A549 treated with ZK216348 at 1 μM for 4 hours (cell line): ENCODE results near the gene DCAF12L2. TPM values are rescaled to one million over a fixed set of nuclear protein-coding genes. Genes with fewer than 3 reads are reported as not detected.

ENCODE experiments used
- total RNA-seq: library from RNA; stranded (reverse); fragments of 200-300 nt; extraction: Qiagen RNA extraction; gene quantifications from 5 replicates; pipeline ENCODE4 v1.2.3, GENCODE V29; 2022; ENCODE audit warnings: low read depth

The DCAF12L2 gene
- 0.05 to 0.09 TPM (median 0.07 TPM) in 3 of 5 replicates, not detected in the others for total RNA-seq

DNA sequence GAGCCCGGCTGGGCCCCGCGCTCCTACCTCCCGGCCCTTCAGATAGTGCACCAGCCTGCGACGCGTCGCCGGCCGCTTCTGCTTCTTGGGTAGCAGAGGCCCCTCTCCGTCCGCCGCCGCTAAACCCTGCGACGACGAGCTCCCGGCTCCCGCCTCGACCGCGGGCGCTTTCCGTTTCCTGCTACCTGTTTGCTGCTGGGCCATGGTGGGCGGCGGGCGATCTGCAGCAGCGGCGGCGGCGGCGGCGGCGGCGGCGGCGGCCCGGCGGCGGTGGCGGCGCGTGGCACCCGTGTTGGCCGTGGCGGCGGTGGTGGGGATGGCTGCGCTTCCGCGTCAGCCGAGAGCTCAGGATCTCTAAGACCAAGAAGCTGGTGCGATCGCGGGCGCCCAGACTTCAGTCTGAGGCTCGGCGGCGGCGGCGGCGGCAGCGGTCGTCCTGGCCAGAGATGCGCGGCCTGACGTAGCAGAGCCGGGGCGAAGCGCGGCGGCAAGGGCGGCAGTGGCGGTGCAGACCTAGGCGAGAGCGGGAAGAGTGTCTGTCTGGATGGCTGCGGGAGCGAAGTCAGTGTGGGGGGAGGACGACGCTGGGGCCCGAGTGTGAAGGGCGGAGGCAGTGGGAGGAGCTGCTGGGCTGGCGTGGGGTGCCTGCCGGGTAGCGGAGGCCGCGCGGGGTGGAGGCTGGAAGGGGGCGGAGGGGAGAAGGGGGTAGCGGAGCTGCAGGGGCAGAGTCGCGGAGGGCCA, at the start of gene DCAF12L2:
TSS of gene DCAF12L2 (minus strand) at position 569 of the 741 bp plus-strand sequence. CDS start at position 204, 365 bp downstream.

